Activated CD8-positive, alpha-beta memory T cell treated with anti-CD3 and anti-CD28 coated beads, Interleukin-2, amount 10 ng/mL, durations not matched to agents 7 days and 5 days (primary cell): ENCODE measurements around the gene CCT5. TPM values are rescaled to one million over a fixed set of nuclear protein-coding genes. Genes with fewer than 3 reads are reported as not detected.

Source experiments
- ATAC-seq: fragments of 150-1000 bp; cut with Tn5 transposase; one replicate; pipeline ENCODE4 v1.10.0; 2021; ENCODE audit warnings: moderate library complexity
- CTCF ChIA-PET: fragments of 350-600 bp; sonication (Branson Sonifier 250); formaldehyde crosslinking; loops from one replicate; lab custom pipeline; 2021; ENCODE audit warnings: antibody characterized with exemption; lab: Charles Lee
- DNase-seq: peaks from one replicate; pipeline ENCODE4 v3.0.0-alpha.2; 2020
- H3K27ac Mint-ChIP-seq: one replicate; pipeline ENCODE4 v1.8.0; 2021; ENCODE audit warnings: mild to moderate bottlenecking, mixed read lengths
- H3K27me3 Mint-ChIP-seq: one replicate; pipeline ENCODE4 v1.8.0; 2021; ENCODE audit warnings: mixed read lengths
- H3K36me3 Mint-ChIP-seq: one replicate; pipeline ENCODE4 v1.8.0; 2021; ENCODE audit warnings: mild to moderate bottlenecking, mixed read lengths
- H3K4me1 Mint-ChIP-seq: one replicate; pipeline ENCODE4 v1.8.0; 2021; ENCODE audit warnings: mixed read lengths
- H3K4me3 Mint-ChIP-seq: one replicate; pipeline ENCODE4 v1.8.0; 2021; ENCODE audit warnings: mild to moderate bottlenecking, moderate library complexity, mixed read lengths
- H3K9me3 Mint-ChIP-seq: one replicate; pipeline ENCODE4 v1.8.0; 2022; ENCODE audit warnings: low read depth, mixed read lengths
- total RNA-seq, 2 experiments: library from RNA; stranded (reverse); gene quantifications; one replicate each; pipeline ENCODE4 v1.2.3, GENCODE V29; 2021

Gene CCT5
- total RNA-seq, 2 experiments from 2014 or later = 270 to 342 TPM

DNA sequence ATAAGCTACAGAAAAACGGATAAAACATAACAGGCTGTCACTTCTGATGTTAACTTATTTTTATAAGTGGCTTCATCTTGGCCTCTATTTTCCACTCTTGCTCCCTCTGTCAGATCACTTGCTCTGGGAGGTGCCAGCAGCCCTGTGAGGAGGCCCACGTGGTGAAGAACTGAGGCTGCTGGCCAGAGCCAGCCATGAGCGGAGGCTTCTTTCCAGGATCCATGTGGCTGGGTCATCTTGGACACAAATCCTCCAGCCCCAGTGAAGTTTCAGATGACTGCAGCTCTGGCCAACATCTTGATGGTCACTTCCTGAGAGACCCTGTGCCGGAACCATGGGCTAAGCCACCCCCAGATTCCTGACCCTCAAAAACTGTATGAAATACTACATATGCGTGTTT, 65.1 kb downstream of the CCT5 start:
- H3K27me3 Mint-ChIP-seq = peaks cover 2% of the 10 kb centered on the region
- DNase-seq (no peak), ATAC-seq (no peak)
- CTCF ChIA-PET = interaction anchor here (0.7 kb wide), 1 partner anchor 62 kb away, joined by 4 read pairs; no protein-coding TSS in a partner anchor
- no peak overlapping the region for H3K4me3 Mint-ChIP-seq
- no peaks in the 10 kb centered on the region for H3K9me3 Mint-ChIP-seq
- H3K36me3 Mint-ChIP-seq = peaks cover 2% of the 10 kb centered on the region
- peaks cover 17% of the 10 kb centered on the region for H3K4me1 Mint-ChIP-seq
- no peak overlapping the region for H3K27ac Mint-ChIP-seq

Other genes with a start within 250 kb of the CCT5 start
- 10 to 100 TPM; 18.8 to 24.7 TPM for gene ATPSCKMT, start 392 bp upstream of the CCT5 start, total RNA-seq
- gene CMBL, start 57.6 kb downstream of the CCT5 start, total RNA-seq = 1 to 10 TPM; 2.7 to 3.2 TPM
- gene MARCHF6, start 103.4 kb downstream of the CCT5 start, total RNA-seq = 10 to 100 TPM; 88.5 to 89.9 TPM
- gene ROPN1L, start 191.6 kb downstream of the CCT5 start, total RNA-seq = 1 to 10 TPM; 1.1 to 2.4 TPM